Measurements from ENCODE around the gene TJAP1. TPM values are rescaled to one million over a fixed set of nuclear protein-coding genes. Genes with fewer than 3 reads are reported as not detected.
A peak's percentile ranks its signal among the peaks of the same experiment; 100 is the strongest.

TJAP1 gene
- total RNA-seq, 1 donor from 2014 or later = 30.9 TPM

DNA sequence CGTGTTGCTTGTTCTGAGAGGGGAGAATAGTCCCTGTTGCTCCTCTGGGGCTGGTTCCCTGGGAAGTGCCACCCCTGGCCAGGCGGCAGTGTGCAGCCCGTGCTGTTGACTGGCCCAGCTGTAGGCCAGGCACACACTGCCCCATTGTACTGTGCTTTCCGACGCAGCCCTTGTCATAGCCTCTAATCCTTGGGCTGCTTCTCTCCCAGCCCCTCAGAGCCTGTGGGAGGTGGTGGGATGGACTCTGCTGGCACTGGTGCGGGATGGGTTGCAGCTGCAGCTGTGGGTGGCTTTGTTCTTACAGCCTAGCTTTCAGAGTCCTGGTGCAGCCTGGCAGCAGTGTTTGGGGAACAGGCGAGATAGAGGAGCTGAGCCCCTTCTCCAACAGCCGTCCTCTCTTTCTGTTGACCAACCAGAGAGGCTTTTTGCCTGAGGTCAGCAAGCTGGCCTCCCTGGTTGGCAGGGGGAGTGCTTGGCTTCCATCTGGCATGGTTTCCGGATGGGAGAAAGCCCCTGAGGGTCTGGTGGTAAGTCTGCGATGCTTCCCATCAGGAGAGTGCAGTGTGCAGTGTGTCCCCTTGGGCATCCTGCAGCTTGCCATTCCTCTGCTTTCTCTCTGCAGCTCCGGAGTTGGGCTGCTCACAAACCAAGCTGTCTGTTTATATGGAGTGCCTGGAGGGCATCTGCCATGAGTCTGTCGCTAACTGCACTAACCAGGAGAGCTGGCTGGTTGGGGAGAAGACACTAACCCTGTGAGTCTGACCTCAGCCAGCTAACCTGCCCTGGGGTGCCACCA lies 12.1 kb downstream of the TJAP1 start:
- TF ChIP-seq, protein P1, sequence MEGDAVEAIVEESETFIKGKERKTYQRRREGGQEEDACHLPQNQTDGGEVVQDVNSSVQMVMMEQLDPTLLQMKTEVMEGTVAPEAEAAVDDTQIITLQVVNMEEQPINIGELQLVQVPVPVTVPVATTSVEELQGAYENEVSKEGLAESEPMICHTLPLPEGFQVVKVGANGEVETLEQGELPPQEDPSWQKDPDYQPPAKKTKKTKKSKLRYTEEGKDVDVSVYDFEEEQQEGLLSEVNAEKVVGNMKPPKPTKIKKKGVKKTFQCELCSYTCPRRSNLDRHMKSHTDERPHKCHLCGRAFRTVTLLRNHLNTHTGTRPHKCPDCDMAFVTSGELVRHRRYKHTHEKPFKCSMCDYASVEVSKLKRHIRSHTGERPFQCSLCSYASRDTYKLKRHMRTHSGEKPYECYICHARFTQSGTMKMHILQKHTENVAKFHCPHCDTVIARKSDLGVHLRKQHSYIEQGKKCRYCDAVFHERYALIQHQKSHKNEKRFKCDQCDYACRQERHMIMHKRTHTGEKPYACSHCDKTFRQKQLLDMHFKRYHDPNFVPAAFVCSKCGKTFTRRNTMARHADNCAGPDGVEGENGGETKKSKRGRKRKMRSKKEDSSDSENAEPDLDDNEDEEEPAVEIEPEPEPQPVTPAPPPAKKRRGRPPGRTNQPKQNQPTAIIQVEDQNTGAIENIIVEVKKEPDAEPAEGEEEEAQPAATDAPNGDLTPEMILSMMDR (IDR thresholded peaks at IDR 0.05; ENCODE audit: partially characterized antibody, unreplicated experiment) = no peak
- DNase-seq = peak; percentile 70
- Mint-ChIP-seq H3K4me1 (ENCODE audit: low read depth, unreplicated experiment) (peaks cover 29% of the 10 kb centered on the region), H3K36me3 (ENCODE audit: unreplicated experiment) (peaks cover 4% of the 10 kb centered on the region), H3K27me3 (ENCODE audit: unreplicated experiment) (peaks cover 7% of the 10 kb centered on the region), H3K4me3 (ENCODE audit: unreplicated experiment) (peak overlapping the region; percentile 78), H3K27ac (ENCODE audit: unreplicated experiment) (peak overlapping the region; percentile 94), H3K9me3 (ENCODE audit: unreplicated experiment) (peaks cover 5% of the 10 kb centered on the region)

DNA sequence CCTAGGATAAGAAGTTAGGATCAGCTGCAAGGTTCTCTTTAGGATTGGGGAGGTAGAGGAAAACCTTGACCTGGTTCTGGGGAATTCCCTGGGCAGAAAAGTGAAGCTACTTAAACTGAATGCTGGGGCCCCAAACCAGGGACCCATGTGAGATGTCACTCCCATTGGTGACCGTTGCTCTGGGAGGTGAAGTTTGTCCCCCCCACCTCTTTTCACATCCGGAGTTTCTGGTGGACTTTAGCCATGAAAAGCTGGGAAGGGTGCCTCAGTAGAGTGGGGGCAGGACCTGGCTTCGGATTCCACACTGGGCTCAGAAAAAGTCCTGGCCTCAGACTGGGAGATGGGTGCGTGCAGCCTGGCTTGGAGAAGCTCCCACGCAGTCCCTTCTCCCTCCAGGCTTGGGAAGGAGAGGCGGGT lies 13.2 kb downstream of the TJAP1 start:
- peaks cover 8% of the 10 kb centered on the region for H3K27me3 Mint-ChIP-seq (ENCODE audit: unreplicated experiment)
- peaks cover 5% of the 10 kb centered on the region for H3K9me3 Mint-ChIP-seq (ENCODE audit: unreplicated experiment)
- DNase-seq = no peak
- peaks cover 31% of the 10 kb centered on the region for H3K4me1 Mint-ChIP-seq (ENCODE audit: low read depth, unreplicated experiment)
- peak overlapping the region; percentile 78 for H3K4me3 Mint-ChIP-seq (ENCODE audit: unreplicated experiment)
- H3K27ac Mint-ChIP-seq (ENCODE audit: unreplicated experiment) = peak overlapping the region; percentile 94
- peaks cover 4% of the 10 kb centered on the region for H3K36me3 Mint-ChIP-seq (ENCODE audit: unreplicated experiment)
- TF ChIP-seq, protein P1 (IDR thresholded peaks at IDR 0.05; ENCODE audit: partially characterized antibody, unreplicated experiment) = no peak

DNA sequence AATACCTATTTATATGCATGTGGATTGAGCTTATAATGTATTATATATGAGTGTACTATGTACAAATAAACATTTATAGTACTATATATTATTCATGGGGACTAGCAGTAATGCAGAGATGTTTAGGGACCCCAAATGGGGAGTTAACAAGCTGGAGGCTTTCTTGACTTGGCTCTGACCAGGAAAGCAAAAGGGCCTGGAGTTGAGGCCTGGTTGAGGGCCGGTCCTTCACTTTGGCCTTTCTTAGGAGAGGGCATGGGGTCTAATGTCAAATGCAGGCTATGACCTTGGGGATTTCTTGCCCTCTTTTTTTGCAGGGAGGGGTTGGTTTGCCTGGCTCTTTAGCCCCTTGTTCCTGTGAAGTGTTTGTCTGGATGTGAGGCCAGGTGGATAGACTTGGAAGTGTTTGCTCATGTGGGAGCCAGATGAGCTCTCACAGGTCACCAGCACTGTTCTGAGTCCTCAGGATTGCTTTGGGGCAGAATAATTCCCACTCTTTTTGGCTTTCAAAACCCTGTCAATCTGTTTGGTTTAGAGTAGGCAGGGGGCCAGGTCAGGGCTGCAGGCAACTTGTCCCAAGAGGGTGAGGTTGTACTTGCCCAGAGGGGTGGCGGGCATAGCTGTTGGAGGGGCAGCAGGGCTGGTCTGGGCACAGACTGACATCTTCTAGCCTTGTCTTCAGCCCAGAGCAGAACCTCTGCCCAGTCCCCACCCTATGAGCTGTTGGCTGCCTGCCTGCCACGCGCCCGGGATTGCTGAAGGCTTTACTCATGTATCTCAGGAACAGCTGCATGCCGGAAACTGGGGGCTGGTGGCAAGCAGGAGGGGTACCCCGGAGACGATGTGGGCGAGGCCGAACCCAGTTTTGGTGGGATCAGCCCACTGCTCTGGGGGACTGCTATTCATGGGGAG lies 14.6 kb downstream of the TJAP1 start:
- Mint-ChIP-seq H3K36me3 (ENCODE audit: unreplicated experiment) (peaks cover 4% of the 10 kb centered on the region), H3K4me3 (ENCODE audit: unreplicated experiment) (no peak overlapping the region), H3K9me3 (ENCODE audit: unreplicated experiment) (peaks cover 5% of the 10 kb centered on the region), H3K27ac (ENCODE audit: unreplicated experiment) (no peak overlapping the region), H3K4me1 (ENCODE audit: low read depth, unreplicated experiment) (peaks cover 34% of the 10 kb centered on the region), H3K27me3 (ENCODE audit: unreplicated experiment) (peaks cover 10% of the 10 kb centered on the region)
- no peak for DNase-seq
- TF ChIP-seq, protein P1 (IDR thresholded peaks at IDR 0.05; ENCODE audit: partially characterized antibody, unreplicated experiment) = no peak

DNA sequence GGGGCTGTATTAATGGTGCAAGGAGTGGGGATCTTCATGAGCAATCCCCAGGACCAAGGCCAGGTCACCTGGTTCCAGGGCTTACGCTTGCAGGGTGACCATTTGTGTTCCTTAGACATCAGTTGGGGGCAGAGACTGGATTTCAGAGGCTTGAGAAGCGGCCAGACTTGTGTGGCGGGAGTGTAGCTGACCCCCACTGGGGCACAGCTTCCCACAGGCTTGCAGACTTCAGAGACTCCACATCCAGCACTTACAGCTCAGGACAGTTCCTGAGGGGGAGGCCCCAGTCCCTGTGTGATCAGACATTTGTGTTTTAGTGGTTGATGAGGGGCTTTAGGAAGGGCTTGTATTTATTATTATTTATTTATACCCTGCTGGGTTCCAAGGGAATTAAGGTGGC lies 15.3 kb downstream of the TJAP1 start:
- TF ChIP-seq, protein P1 (IDR thresholded peaks at IDR 0.05; ENCODE audit: partially characterized antibody, unreplicated experiment) = no peak
- Mint-ChIP-seq H3K4me3 (ENCODE audit: unreplicated experiment) (no peak overlapping the region), H3K4me1 (ENCODE audit: low read depth, unreplicated experiment) (peaks cover 38% of the 10 kb centered on the region), H3K27me3 (ENCODE audit: unreplicated experiment) (peaks cover 10% of the 10 kb centered on the region), H3K36me3 (ENCODE audit: unreplicated experiment) (peaks cover 4% of the 10 kb centered on the region), H3K9me3 (ENCODE audit: unreplicated experiment) (peaks cover 5% of the 10 kb centered on the region), H3K27ac (ENCODE audit: unreplicated experiment) (no peak overlapping the region)
- no peak for DNase-seq

Data from glutamatergic neuron (in vitro differentiated cells).